ENCODE results near the gene SEMA7A. TPM values are rescaled to one million over a fixed set of nuclear protein-coding genes. Genes with fewer than 3 reads are reported as not detected.

The SEMA7A gene
- polyA plus RNA-seq, 1 of the 3 experiments (the other 2 are of a cell fraction): 1.3 TPM

GRCh38 chr15:74428442-74428787 is 5.3 kb downstream of the SEMA7A start (continued):
- TF ChIP-seq IRF3 (IDR thresholded peaks at IDR 0.05; ENCODE audit: low read depth, low read length) (no peak), GABPA (IDR thresholded peaks at IDR 0.05; ENCODE audit: low read depth) (no peak)

- Histone ChIP-seq H3K4me3 (ENCODE audit: low read depth in 2 of 2, low read length in 1 of 2) (no peak overlapping the region), H3K79me2 (ENCODE audit: insufficient read depth) (no peaks in the 10 kb centered on the region), H3K27me3 (ENCODE audit: insufficient read depth) (0 out of 2 replicates have a peak, but pooled peaks cover 3% of the 10 kb centered on the region), H2AFZ (ENCODE audit: low read depth) (no peak overlapping the region), H3F3A (replicated peaks; ENCODE audit: insufficient read depth) (no peaks in the 10 kb centered on the region), H3K9me2 (no peaks in the 10 kb centered on the region), H3K4me2 (no peak overlapping the region), H3K4me1 (ENCODE audit: control insufficient read depth in 1 of 2, insufficient read depth in 2 of 2, low read depth in 1 of 2, low read length in 1 of 2) (peaks cover 9% of the 10 kb centered on the region in 2 experiments; a peak in 3 of 4 replicates), H3K9me3 (no peaks in the 10 kb centered on the region), H3K27ac (ENCODE audit: low read depth in 2 of 2, low read length in 1 of 2) (no peak overlapping the region), H4K20me1 (ENCODE audit: insufficient read depth) (no peaks in the 10 kb centered on the region), H3K36me3 (replicated peaks in 1 of 2; ENCODE audit: control insufficient read depth in 1 of 2, insufficient read depth in 2 of 2, low read length in 1 of 2) (no peaks in the 10 kb centered on the region), H3K9ac (no peak overlapping the region)
- ChIA-PET POLR2A (no interaction called here), CTCF (interaction anchor here (1.2 to 36.5 kb wide), 2 partner anchors 11 to 50 kb away, joined by 6 to 779 read pairs; partner anchors contain the start of gene CYP11A1)
- TF ChIP-seq EP300 (IDR thresholded peaks at IDR 0.05; ENCODE audit: borderline replicate concordance in 1 of 2, low read depth in 1 of 2, low read length in 1 of 2) (no peak), EZH2phosphoT487 (IDR thresholded peaks at IDR 0.05; ENCODE audit: borderline replicate concordance, low read depth) (no peak), SMC3 (IDR thresholded peaks at IDR 0.05; ENCODE audit: low read depth, low read length) (no peak), RFX5 (IDR thresholded peaks at IDR 0.05; ENCODE audit: low read length) (no peak), GABPA (IDR thresholded peaks at IDR 0.05; ENCODE audit: low read depth) (no peak), USF1 (IDR thresholded peaks at IDR 0.05; ENCODE audit: borderline replicate concordance, low read depth) (no peak), SIN3A (IDR thresholded peaks at IDR 0.05; ENCODE audit: borderline replicate concordance, low read depth, low read length) (no peak), GATA2 (CRISPR knock-in tag; IDR thresholded peaks at IDR 0.05) (no peak), POLR2AphosphoS5 (IDR thresholded peaks at IDR 0.05; ENCODE audit: low read depth, low read length) (no peak), PBX3 (IDR thresholded peaks at IDR 0.05) (no peak)
- WGBS (ENCODE audit: low lambda C conversion rate): 88% methylated on average over 7 of the region's 9 CpGs
- no peak for DNase-seq
Measured at GRCh38 chr15:74427607-74428441, 5.9 kb downstream of the SEMA7A start.
